VCaP (cell line): ENCODE results near the gene DNM1L.

ENCODE experiments used
- H3K27ac ChIP-seq: fragments of 450-650 bp; 2 replicates; pipeline ENCODE4 v1.5.1; 2017
- CTCF ChIP-seq: fragments of 450-650 bp; conservative IDR thresholded peaks from 2 replicates; pipeline ENCODE4 v1.5.1; 2017; ENCODE audit warnings: mild to moderate bottlenecking, moderate library complexity

DNM1L gene

DNA sequence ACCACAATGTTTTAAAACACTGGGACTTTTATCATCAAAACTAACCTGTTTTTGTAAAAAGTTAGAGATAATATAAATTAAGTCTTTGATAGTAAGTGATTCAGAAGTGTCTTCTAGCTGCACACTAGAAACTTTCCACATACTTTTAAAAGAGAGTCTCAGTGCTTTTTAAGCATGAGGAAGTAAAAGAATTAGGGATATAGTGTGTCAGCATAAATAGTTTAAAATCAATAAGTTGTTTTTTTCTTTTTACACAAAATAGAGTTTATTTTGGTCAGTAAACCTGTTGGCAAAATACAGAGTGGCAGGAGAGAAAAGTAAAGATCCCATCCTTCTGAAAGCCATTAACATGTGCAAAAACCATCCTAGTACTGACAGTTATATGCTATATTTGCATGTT, 1.7 kb downstream of the DNM1L start:
- H3K27ac ChIP-seq, result peak overlapping the region; percentile 92
- TF ChIP-seq CTCF, result no peak

DNA sequence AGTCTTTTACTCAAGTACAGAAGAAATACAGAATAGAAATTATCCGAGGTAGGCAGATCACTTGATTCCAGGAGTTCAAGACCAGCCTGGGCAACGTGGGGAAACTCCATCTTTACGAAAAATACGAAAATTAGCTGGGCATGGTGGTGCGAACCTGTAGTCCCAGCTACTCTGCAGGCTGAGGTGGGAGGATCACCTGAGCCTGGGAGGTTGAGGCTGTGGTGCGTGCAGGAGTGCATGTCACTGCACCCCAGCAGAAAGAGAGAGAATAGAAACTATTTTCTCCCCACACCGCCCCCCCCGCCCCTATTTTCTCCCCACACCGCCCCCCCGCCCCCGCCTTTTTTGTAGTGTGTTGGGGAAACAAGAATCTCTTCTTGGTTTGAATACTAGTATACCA, 2.2 kb downstream of the DNM1L start:
- H3K27ac ChIP-seq, result peak overlapping the region; percentile 92
- no peak for TF ChIP-seq CTCF

DNA sequence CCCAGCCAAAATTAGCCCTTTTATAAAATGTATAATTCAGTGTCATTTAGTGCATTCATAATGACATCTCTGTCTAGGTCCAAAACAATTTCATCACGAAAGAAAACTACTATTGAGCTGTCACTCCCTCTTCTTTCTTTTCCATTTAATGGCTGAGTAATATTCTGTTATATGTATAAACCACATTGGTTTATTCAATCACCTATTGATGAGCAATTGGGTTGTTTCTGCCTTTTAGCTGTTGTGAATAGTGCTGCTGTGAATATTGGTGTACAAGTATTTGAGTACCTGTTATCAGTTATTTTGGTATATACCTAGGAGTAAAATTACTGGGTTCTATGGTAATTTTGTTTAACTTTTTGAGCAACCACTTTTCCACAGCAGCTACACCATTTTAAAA, 7.2 kb downstream of the DNM1L start:
- TF ChIP-seq CTCF, result no peak

DNA sequence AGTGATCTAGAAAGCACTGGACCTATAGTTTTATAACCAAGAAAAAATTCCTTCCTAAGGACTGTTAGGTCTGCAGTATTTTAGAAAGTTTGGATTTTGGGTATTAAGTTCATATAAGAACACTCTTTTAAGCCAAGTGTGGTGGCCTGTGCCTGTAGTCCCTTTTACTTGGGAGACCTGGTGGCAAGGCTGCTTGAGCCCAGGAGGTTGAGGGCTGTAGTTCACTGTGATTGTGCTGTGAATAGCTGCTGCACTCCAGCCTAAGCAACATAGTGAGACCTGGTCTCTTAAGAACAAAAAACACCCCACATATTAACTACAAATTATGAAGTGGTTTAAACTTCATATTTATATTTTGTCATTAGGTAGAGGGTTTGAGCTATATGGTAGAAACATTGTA, 9.7 kb downstream of the DNM1L start:
- TF ChIP-seq CTCF, result no peak
- H3K27ac ChIP-seq, result no peak overlapping the region

More for the DNA sequence above, 7.2 kb downstream of the DNM1L start:
- H3K27ac ChIP-seq, result no peak overlapping the region

- H3K27ac ChIP-seq, result no peak overlapping the region
- TF ChIP-seq CTCF, result no peak
Observed at GRCh38 chr12:32690927-32691326, 11.8 kb downstream of the DNM1L start.

DNA sequence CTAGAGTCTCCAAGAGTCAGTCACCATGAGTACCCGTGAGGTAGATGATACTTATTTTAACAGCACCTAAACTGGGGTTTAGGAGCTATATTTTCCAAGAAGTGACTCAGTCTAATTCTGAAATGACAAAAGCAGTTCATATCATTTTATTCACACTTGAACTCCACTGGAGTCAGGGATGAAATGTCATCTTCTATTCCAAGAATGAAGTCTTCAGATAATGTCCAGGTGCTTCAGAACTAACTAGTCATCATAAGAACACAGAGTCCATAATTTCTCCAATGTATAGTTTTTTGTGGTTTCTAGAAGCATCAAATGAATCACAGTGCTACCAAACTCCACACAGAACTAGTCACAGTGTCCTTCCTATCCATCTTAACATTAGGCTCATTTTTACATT, 13.3 kb downstream of the DNM1L start:
- no peak overlapping the region for H3K27ac ChIP-seq
- no peak for TF ChIP-seq CTCF

GRCh38 chr12:32693036-32693435, 13.9 kb downstream of the DNM1L start:
- no peak for TF ChIP-seq CTCF
- no peak overlapping the region for H3K27ac ChIP-seq

DNA sequence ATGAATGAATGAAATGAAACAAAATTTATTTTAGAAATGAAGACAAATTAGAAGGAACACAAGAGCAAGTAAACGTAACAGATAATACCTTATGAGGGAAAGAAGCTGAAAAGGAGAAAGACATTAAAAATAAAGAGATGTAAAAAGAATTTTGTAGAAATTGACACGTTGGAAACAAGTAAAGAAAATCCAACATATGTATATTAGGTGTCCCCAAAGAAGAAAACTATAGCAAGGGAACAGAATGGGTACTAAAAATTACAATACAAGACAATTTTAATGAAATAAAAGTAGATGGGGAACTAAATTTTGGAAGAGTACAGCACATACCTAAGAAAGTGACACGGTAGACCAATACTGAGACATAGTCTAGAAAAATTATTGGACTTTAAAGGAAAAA, 16.7 kb downstream of the DNM1L start:
- no peak for TF ChIP-seq CTCF
- H3K27ac ChIP-seq, result no peak overlapping the region
